H1 (cell line): ENCODE results near the gene TMCC3. TPM values are rescaled to one million over a fixed set of nuclear protein-coding genes. Genes with fewer than 3 reads are reported as not detected.

Experiments used
- CTCF ChIA-PET: fragments of 300-600 bp; sonication (Branson Sonifier 250); formaldehyde crosslinking; loops from one replicate; lab custom pipeline; 2021; ENCODE audit not compliant: partially characterized antibody; lab: Charles Lee
- POLR2A ChIA-PET: fragments of 300-600 bp; sonication (Branson Sonifier 250); formaldehyde crosslinking; loops from one replicate; lab custom pipeline; 2021; ENCODE audit warnings: inconsistent platforms; ENCODE audit not compliant: partially characterized antibody; lab: Charles Lee
- DNase-seq, 2 experiments: peaks; one replicate each; pipeline versions ENCODE4 v3.0.0 to v3.0.0-alpha.2; 2010 to 2022; ENCODE audit warnings: low spot score in 2 of 2, low read depth in 1 of 2, mixed read lengths in 1 of 2
- FAIRE-seq: peaks from 2 replicates; lab custom pipeline; 2011; peaks lifted over from hg19 to GRCh38; lab: Jason Lieb, UNC
- H2AFZ ChIP-seq: 2 replicates; pipeline ENCODE4 v1.8.1; 2012; ENCODE audit warnings: low read length, inconsistent platforms
- H2AK5ac ChIP-seq: 2 replicates; pipeline ENCODE4 v1.6.1; 2013; ENCODE audit warnings: low read depth, low read length
- H2BK120ac ChIP-seq: replicated peaks from 2 replicates; pipeline ENCODE3; 2013; ENCODE audit warnings: low read depth, low read length, inconsistent platforms
- H2BK12ac ChIP-seq: 2 replicates; pipeline ENCODE4 v1.6.1; 2013; ENCODE audit warnings: low read depth, low read length
- H2BK15ac ChIP-seq: 2 replicates; pipeline ENCODE4 v1.6.1; 2013; ENCODE audit warnings: low read length
- H2BK20ac ChIP-seq: 2 replicates; pipeline ENCODE4 v1.6.1; 2013; ENCODE audit warnings: low read length
- H2BK5ac ChIP-seq: 2 replicates; pipeline ENCODE4 v1.6.1; 2013; ENCODE audit warnings: low read depth, low read length
- H3K14ac ChIP-seq: 2 replicates; pipeline ENCODE4 v1.6.1; 2013; ENCODE audit warnings: inconsistent platforms; ENCODE audit not compliant: insufficient read length
- H3K18ac ChIP-seq: 2 replicates; pipeline ENCODE4 v1.6.1; 2013; ENCODE audit warnings: low read length; ENCODE audit errors: extremely low read depth
- H3K23ac ChIP-seq: 2 replicates; pipeline ENCODE4 v1.6.1; 2013; ENCODE audit warnings: inconsistent platforms; ENCODE audit not compliant: insufficient read length
- H3K23me2 ChIP-seq: 2 replicates; pipeline ENCODE4 v1.6.1; 2013; ENCODE audit warnings: low read depth, low read length
- H3K27ac ChIP-seq: 2 replicates; pipeline ENCODE4 v1.6.1; 2011; ENCODE audit warnings: low read depth, low read length, inconsistent platforms
- H3K27me3 ChIP-seq, 4 experiments: replicated peaks in 1 of 4; 1 replicate in 1 of 4; 2 replicates in 3 of 4; pipeline versions ENCODE4 v1.6.1 to v1.8.1; 2011 to 2013; ENCODE audit warnings: low read length in 3 of 4, mild to moderate bottlenecking in 3 of 4, inconsistent platforms in 2 of 4, mixed read lengths in 2 of 4, moderate library complexity in 1 of 4; ENCODE audit not compliant: control insufficient read depth in 3 of 4, insufficient read depth in 3 of 4; ENCODE audit errors: extremely low read depth in 1 of 4
- H3K36me3 ChIP-seq, 4 experiments: 2 replicates each; pipeline versions ENCODE4 v1.6.1 to v1.8.1; 2011 to 2013; ENCODE audit warnings: mild to moderate bottlenecking in 4 of 4, low read length in 3 of 4, moderate library complexity in 2 of 4, control low read depth in 1 of 4, inconsistent platforms in 1 of 4; ENCODE audit not compliant: insufficient read depth in 4 of 4, control insufficient read depth in 2 of 4
- H3K4ac ChIP-seq: replicated peaks from 2 replicates; pipeline ENCODE3; 2013; ENCODE audit warnings: low read length, low read depth, mixed read lengths, inconsistent platforms; ENCODE audit not compliant: insufficient read length
- H3K4me1 ChIP-seq, 4 experiments: replicated peaks in 1 of 4; 1 replicate in 1 of 4; 2 replicates in 3 of 4; pipeline versions ENCODE4 v1.6.1 to v1.8.1; 2011 to 2013; ENCODE audit warnings: low read length in 3 of 4, inconsistent platforms in 2 of 4, mixed read lengths in 1 of 4; ENCODE audit not compliant: insufficient read depth in 4 of 4, control insufficient read depth in 3 of 4
- H3K4me2 ChIP-seq, 2 experiments: 2 replicates each; pipeline versions ENCODE4 v1.6.1 to v1.8.1; 2011 to 2013; ENCODE audit warnings: low read depth in 2 of 2, low read length in 2 of 2, control low read depth in 1 of 2, inconsistent platforms in 1 of 2, mild to moderate bottlenecking in 1 of 2; ENCODE audit not compliant: insufficient read depth in 1 of 2
- H3K4me3 ChIP-seq, 4 experiments: fragments of 200-600, 300-600 bp in 1 of 4; sonication (generic), shearing (Covaris generic), sonication (Bioruptor Twin) in 1 of 4; 2 replicates each; pipeline versions ENCODE4 v1.5.1 to v1.8.1; 2011 to 2016; ENCODE audit warnings: low read length in 4 of 4, low read depth in 3 of 4, control low read depth in 2 of 4, inconsistent platforms in 2 of 4, mild to moderate bottlenecking in 2 of 4, mixed read lengths in 1 of 4, moderate library complexity in 1 of 4; ENCODE audit not compliant: insufficient read depth in 2 of 4; ENCODE audit errors: extremely low read depth in 1 of 4
- H3K56ac ChIP-seq: replicated peaks from 2 replicates; pipeline ENCODE3; 2013; ENCODE audit warnings: low read depth, mild to moderate bottlenecking, mixed read lengths, low read length, inconsistent platforms; ENCODE audit not compliant: insufficient read length
- H3K79me1 ChIP-seq: 2 replicates; pipeline ENCODE4 v1.6.1; 2013; ENCODE audit warnings: low read depth, low read length, control low read depth
- H3K79me2 ChIP-seq, 2 experiments: 2 replicates each; pipeline versions ENCODE4 v1.6.1 to v1.8.1; 2012 to 2013; ENCODE audit warnings: low read length in 2 of 2, mild to moderate bottlenecking in 2 of 2, inconsistent platforms in 1 of 2; ENCODE audit not compliant: insufficient read depth in 2 of 2, control insufficient read depth in 1 of 2
- H3K9ac ChIP-seq, 4 experiments: replicated peaks in 1 of 4; 1 replicate in 1 of 4; 2 replicates in 3 of 4; pipeline versions ENCODE4 v1.6.1 to v1.8.1; 2011 to 2013; ENCODE audit warnings: low read depth in 3 of 4, low read length in 3 of 4, control low read depth in 2 of 4, mild to moderate bottlenecking in 2 of 4, moderate library complexity in 2 of 4, inconsistent platforms in 1 of 4; ENCODE audit errors: extremely low read depth in 1 of 4
- H3K9me3 ChIP-seq, 2 experiments: 2 replicates each; pipeline versions ENCODE4 v1.6.1 to v1.8.1; 2012 to 2013; ENCODE audit warnings: mild to moderate bottlenecking in 2 of 2, moderate library complexity in 2 of 2, control low read depth in 1 of 2, inconsistent platforms in 1 of 2, low read depth in 1 of 2, low read length in 1 of 2, mixed read lengths in 1 of 2; ENCODE audit not compliant: insufficient read depth in 2 of 2
- H4K20me1 ChIP-seq, 2 experiments: replicated peaks in 1 of 2; 2 replicates each; pipeline versions ENCODE3 to v1.8.1; 2011 to 2013; ENCODE audit warnings: inconsistent platforms in 2 of 2, low read length in 2 of 2, mild to moderate bottlenecking in 1 of 2; ENCODE audit not compliant: insufficient read depth in 2 of 2, control insufficient read depth in 1 of 2
- H4K5ac ChIP-seq: 2 replicates; pipeline ENCODE4 v1.6.1; 2013; ENCODE audit warnings: low read length, low read depth, mixed read lengths, inconsistent platforms; ENCODE audit not compliant: insufficient read length
- H4K8ac ChIP-seq: 2 replicates; pipeline ENCODE4 v1.8.0; 2013; ENCODE audit warnings: mild to moderate bottlenecking, moderate library complexity, low read length, inconsistent platforms; ENCODE audit not compliant: insufficient read depth; ENCODE audit errors: extremely low read depth
- H4K91ac ChIP-seq: replicated peaks from 2 replicates; pipeline ENCODE3; 2013; ENCODE audit warnings: low read length, mixed read lengths, inconsistent platforms; ENCODE audit not compliant: insufficient read length
- ATF3 ChIP-seq: IDR thresholded peaks from 2 replicates; pipeline ENCODE4 v1.6.1; 2011; ENCODE audit warnings: low read depth, mild to moderate bottlenecking, low read length; ENCODE audit not compliant: insufficient read depth
- BCL11A ChIP-seq, 2 experiments: IDR thresholded peaks; one replicate each; pipeline ENCODE4 v1.6.1; 2011; ENCODE audit warnings: low read depth in 2 of 2, low read length in 2 of 2, mild to moderate bottlenecking in 2 of 2
- KDM1A ChIP-seq: fragments of 200-600, 300-600 bp; sonication (generic); IDR thresholded peaks from 2 replicates; pipeline ENCODE4 v1.7.1; 2016; ENCODE audit warnings: mild to moderate bottlenecking, low read length, borderline replicate concordance
- MAX ChIP-seq: IDR thresholded peaks from 2 replicates; pipeline ENCODE4 v1.6.1; 2012; ENCODE audit warnings: inconsistent platforms
- NRF1 ChIP-seq: IDR thresholded peaks from 2 replicates; pipeline ENCODE4 v1.6.1; 2011; ENCODE audit warnings: mild to moderate bottlenecking, low read depth, low read length, improper control_type of control experiment
- POLR2AphosphoS5 ChIP-seq: IDR thresholded peaks from 2 replicates; pipeline ENCODE4 v1.6.1; 2011; ENCODE audit warnings: low read depth, low read length
- POU5F1 ChIP-seq: IDR thresholded peaks from 2 replicates; pipeline ENCODE4 v1.6.1; 2011; ENCODE audit warnings: low read depth, mild to moderate bottlenecking, low read length, moderate library complexity
- SIX5 ChIP-seq: IDR thresholded peaks from 2 replicates; pipeline ENCODE4 v1.6.1; 2011; ENCODE audit warnings: mild to moderate bottlenecking, low read depth, low read length
- SP2 ChIP-seq: IDR thresholded peaks from 2 replicates; pipeline ENCODE4 v1.6.1; 2012; ENCODE audit warnings: mild to moderate bottlenecking, low read length, inconsistent platforms
- TAF7 ChIP-seq: optimal IDR thresholded peaks from 2 replicates; pipeline ENCODE3; 2011; ENCODE audit warnings: low read depth, mild to moderate bottlenecking, inconsistent platforms, low read length, moderate library complexity, borderline replicate concordance
- TCF12 ChIP-seq: IDR thresholded peaks from 2 replicates; pipeline ENCODE4 v1.6.1; 2011; ENCODE audit warnings: low read depth, mild to moderate bottlenecking, low read length
- TEAD4 ChIP-seq: IDR thresholded peaks from 2 replicates; pipeline ENCODE4 v1.6.1; 2012; ENCODE audit warnings: low read depth, low read length, inconsistent platforms, mixed read lengths
- YY1 ChIP-seq: IDR thresholded peaks from 2 replicates; pipeline ENCODE4 v1.6.1; 2011; ENCODE audit warnings: low read depth, mild to moderate bottlenecking, low read length
- WGBS, 2 experiments: shearing (Covaris generic) in 1 of 2; methylation state at CpG; one replicate each; pipeline versions ENCODE4 v1.1.6 to v1.1.7; 2013 to 2015; ENCODE audit warnings: low lambda C conversion rate in 2 of 2, mixed read lengths in 2 of 2, inconsistent platforms in 1 of 2, low coverage in 1 of 2, missing lambda C conversion rate in 1 of 2; ENCODE audit not compliant: insufficient replicate concordance in 2 of 2, insufficient coverage in 1 of 2, insufficient read length in 1 of 2; ENCODE audit errors: extremely low coverage in 1 of 2, missing lambda C conversion rate in 1 of 2; 5-methylcytosine and 5-hydroxymethylcytosine counted together
- polyA plus RNA-seq, 7 experiments: library from polyadenylated mRNA; depleted of rRNA in 3 of 7; stranded (reverse) in 5 of 7; unstranded in 2 of 7; fragments of >200 nt in 5 of 7; fragments of 200-250 nt in 2 of 7; gene quantifications; 1 replicate in 5 of 7; 2 replicates in 1 of 7; 4 replicates in 1 of 7; pipeline versions ENCODE4 v1.2.1 to v1.2.3, GENCODE V29; 2011 to 2013; ENCODE audit warnings: missing spikeins in 2 of 7, mixed read lengths in 2 of 7
- total RNA-seq: library from RNA; stranded (reverse); fragmentation: NEBNext Ultra II Directional; extraction: Animal tissue kit (Norgen Biotek cat#: 25700); gene quantifications from 2 replicates; pipeline ENCODE4 v1.2.1, GENCODE V29; 2021
- TF ChIP-seq, protein P1 (sequence below): IDR thresholded peaks from 2 replicates; pipeline ENCODE4 v1.6.1; 2012; ENCODE audit warnings: inconsistent platforms

The TMCC3 gene
- total and polyA plus RNA-seq, 2 of the 8 experiments (the other 6 are each of a cell fraction or from before 2014, with no cell fraction given) = 1.7 to 4.1 TPM

GRCh38 chr12:94599189-94599588 lies 51.2 kb downstream of the TMCC3 start:
- WGBS, 2 experiments = 78% methylated on average over 4 of the region's 4 CpGs; no CpG with 5 or more reads in 1 of the 2 experiments
- no peak overlapping the region for H3K56ac ChIP-seq
- no peaks in the 10 kb centered on the region for H3K79me2 ChIP-seq
- no peaks in the 10 kb centered on the region for H3K79me1 ChIP-seq
- H2BK12ac ChIP-seq = no peak overlapping the region
- H4K5ac ChIP-seq = no peak overlapping the region
- no peak overlapping the region for H3K18ac ChIP-seq
- H3K9ac ChIP-seq = no peak overlapping the region
- H4K20me1 ChIP-seq = no peaks in the 10 kb centered on the region
- H2BK120ac ChIP-seq = no peak overlapping the region
- no peaks in the 10 kb centered on the region for H3K4me1 ChIP-seq
- no peak overlapping the region for H3K23ac ChIP-seq
- H3K14ac ChIP-seq = no peak overlapping the region
- no peaks in the 10 kb centered on the region for H3K9me3 ChIP-seq
- no peak for DNase-seq
- H2AFZ ChIP-seq = no peak overlapping the region
- H2AK5ac ChIP-seq = no peak overlapping the region
- H2BK5ac ChIP-seq = no peak overlapping the region
- no peak overlapping the region for H3K4ac ChIP-seq
- no peaks in the 10 kb centered on the region for H3K27me3 ChIP-seq
- no peak overlapping the region for H4K91ac ChIP-seq
- no peak overlapping the region for H3K4me3 ChIP-seq
- H3K23me2 ChIP-seq = no peaks in the 10 kb centered on the region
- H4K8ac ChIP-seq = no peak overlapping the region
- no peak overlapping the region for H2BK15ac ChIP-seq
- ChIA-PET POLR2A (no interaction called here), CTCF (interaction anchor here (1.3 to 1.9 kb wide), 3 partner anchors 9 to 23 kb away, joined by 3 to 5 read pairs (median 4); no protein-coding TSS in a partner anchor)
- no peak overlapping the region for H3K27ac ChIP-seq
- no peaks in the 10 kb centered on the region for H3K36me3 ChIP-seq
- no peak overlapping the region for H3K4me2 ChIP-seq
- FAIRE-seq = no peak
- H2BK20ac ChIP-seq = no peak overlapping the region
- TF ChIP-seq, protein P1, sequence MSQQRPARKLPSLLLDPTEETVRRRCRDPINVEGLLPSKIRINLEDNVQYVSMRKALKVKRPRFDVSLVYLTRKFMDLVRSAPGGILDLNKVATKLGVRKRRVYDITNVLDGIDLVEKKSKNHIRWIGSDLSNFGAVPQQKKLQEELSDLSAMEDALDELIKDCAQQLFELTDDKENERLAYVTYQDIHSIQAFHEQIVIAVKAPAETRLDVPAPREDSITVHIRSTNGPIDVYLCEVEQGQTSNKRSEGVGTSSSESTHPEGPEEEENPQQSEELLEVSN = no peak
- TF ChIP-seq TAF7 (no peak), TEAD4 (no peak), BCL11A (IDR thresholded peaks at IDR 0.05; ENCODE audit: low read depth in 2 of 2, low read length in 2 of 2) (no peak), SP2 (no peak), TCF12 (no peak), NRF1 (no peak), POU5F1 (no peak), KDM1A (no peak), POLR2AphosphoS5 (no peak), YY1 (no peak), SIX5 (no peak), MAX (no peak), ATF3 (no peak)
